ENCODE results near the gene NNMT.

NNMT gene

DNA sequence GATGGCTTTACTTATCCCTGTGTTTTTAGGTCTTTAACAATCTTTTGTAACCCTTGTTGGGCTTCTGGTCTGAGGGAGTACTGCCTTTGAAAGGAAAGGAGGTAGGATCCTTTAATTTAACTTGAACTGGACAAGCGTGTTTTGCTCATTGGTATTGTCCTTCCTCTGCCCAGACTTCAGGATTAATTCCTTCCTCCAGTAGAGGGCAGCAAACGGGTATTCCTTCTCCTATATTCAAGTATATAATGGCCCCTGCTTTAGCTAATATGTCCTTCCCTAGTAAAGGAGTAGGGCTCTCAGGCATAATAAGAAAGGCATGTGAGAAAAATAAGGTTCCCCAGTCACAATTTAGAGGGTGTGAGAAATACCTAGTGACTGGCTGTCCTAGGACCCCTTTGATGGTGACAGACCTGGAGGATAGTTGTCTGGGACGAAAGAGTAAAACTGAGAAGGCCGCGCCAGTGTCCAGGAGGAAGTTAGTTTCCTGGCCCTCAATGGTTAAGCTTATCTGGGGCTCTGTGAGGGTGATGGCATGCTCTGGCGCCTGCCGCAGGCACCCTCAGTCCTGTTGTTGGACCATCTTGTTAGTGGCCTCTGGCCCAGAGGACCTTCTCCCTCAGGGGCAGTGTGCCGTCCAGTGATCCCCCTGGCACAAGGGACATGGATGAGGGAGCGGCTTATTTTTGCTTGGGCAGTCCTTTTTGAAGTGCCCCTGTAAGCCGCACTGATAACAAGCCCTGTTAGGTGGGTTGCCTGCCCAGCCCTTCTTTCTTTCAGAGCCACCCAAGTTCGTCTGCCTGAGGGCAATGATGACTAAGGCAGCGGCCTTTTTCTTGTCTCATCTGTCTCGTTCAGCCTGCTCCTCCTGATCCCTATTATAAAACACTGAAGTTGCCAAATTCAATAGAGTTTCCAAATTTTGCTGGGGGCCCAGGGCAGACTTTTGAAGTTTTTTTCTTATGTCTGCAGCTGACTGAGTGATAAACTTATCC lies 52.3 kb downstream of the NNMT start:
- peak in 1 of 2 experiments; percentile 6 for DNase-seq (ENCODE audit: low read depth in 2 of 2)

- no peak for DNase-seq (ENCODE audit: low read depth in 2 of 2)
These were observed 53.8 kb downstream of the NNMT start for GRCh38 chr11:114350022-114350421.

- no peak for DNase-seq (ENCODE audit: low read depth in 2 of 2)
These were observed 57.2 kb downstream of the NNMT start for GRCh38 chr11:114353443-114353842.

GRCh38 chr11:114354076-114354475 lies 57.9 kb downstream of the NNMT start:
- no peak for DNase-seq (ENCODE audit: low read depth in 2 of 2)

DNA sequence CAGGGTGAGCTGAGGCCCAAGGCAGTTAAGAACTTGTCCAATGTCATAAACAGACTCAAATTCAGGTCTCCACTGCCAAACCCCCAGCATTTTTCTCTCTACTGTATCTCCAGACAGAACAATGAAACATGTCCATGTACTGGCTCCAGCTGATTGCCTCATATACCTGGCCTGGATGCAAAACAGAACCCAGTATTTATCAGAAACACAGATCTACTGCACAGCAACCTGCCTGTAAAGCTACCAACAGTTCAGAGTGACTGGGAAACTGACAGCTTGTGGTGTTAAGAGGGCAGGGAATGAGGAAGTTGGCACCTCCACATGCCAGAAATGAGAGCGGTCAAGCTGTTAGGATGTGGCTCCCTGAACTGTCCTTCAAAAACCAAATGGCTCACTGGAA lies 62.5 kb downstream of the NNMT start:
- no peak for DNase-seq (ENCODE audit: low read depth in 2 of 2)

DNA sequence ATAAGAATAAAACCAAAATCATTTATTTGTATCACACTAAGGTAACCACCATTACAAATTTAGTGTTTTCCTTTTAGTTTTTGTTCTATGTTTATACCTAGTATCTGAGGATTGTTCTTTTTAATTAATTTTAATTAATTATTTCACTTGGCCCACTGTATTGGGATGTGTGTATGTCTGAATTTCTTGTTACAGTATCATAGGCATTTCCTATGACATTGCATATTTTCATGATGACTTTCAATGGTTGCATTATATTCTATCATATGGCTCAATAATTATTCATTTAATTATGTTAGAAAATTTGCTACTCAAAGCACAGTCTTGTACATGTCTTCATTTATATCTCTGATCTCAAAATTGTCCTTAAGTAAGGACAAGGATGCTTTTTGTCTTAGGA lies 63.1 kb downstream of the NNMT start:
- DNase-seq (ENCODE audit: low read depth in 2 of 2): no peak

DNA sequence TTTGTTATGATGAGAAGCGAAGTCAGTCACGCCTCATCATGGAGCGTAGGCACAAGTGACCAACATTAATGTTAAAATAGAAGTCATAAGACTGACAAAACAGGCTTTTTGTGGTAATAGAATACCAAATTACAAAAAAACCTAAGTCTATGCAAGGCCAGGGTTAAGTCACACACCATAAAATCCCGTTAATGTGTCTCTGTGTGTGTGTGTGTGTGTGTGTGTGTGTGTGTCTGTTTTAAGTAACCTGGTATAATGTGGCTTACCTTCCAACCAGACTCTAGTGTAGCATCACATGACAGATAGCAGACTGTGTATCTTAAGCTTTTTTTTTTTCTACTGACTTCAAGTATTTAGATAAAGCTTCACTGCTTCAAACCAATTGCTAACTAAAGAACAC lies 66.1 kb downstream of the NNMT start:
- DNase-seq (ENCODE audit: low read depth in 2 of 2): no peak

- no peak for DNase-seq (ENCODE audit: low read depth in 2 of 2)
These were observed 66.8 kb downstream of the NNMT start for GRCh38 chr11:114362958-114363357.

All from stimulated activated CD4-positive, alpha-beta T cell treated with anti-CD3 and anti-CD28 coated beads, Interleukin-12 subunit alpha, Interleukin-12 subunit beta, amount 100 ng/mL, for 24 hours (primary cell).